RWPE2 (cell line): ENCODE results near the gene PPP1R14C.

Experiments used
- ATAC-seq: fragments of 200-7000 bp; cut with Tn5 transposase; 3 replicates; pipeline ENCODE4 v1.9.1; 2021; ENCODE audit warnings: low read depth
- DNase-seq: peaks from one replicate; pipeline ENCODE4 v3.0.0-alpha.2; 2020; ENCODE audit warnings: low spot score
- H3K27ac ChIP-seq: fragments of 450-650 bp; 2 replicates; pipeline ENCODE4 v1.5.1; 2017; ENCODE audit warnings: mild to moderate bottlenecking; ENCODE audit not compliant: poor library complexity, severe bottlenecking
- H3K27me3 ChIP-seq: fragments of 250-450 bp; sonication (Bioruptor Pico); 2 replicates; pipeline ENCODE4 v1.5.1; 2021; ENCODE audit warnings: mild to moderate bottlenecking, moderate library complexity; ENCODE audit not compliant: insufficient read depth, poor library complexity, severe bottlenecking
- H3K36me3 ChIP-seq: fragments of 250-450 bp; sonication (Bioruptor Pico); 2 replicates; pipeline ENCODE4 v1.5.1; 2020; ENCODE audit warnings: low read depth, mild to moderate bottlenecking, moderate library complexity
- H3K4me1 ChIP-seq: fragments of 250-450 bp; sonication (Bioruptor Pico); 2 replicates; pipeline ENCODE4 v1.5.1; 2021; ENCODE audit warnings: mild to moderate bottlenecking, moderate library complexity; ENCODE audit not compliant: insufficient read depth, poor library complexity, severe bottlenecking
- H3K4me3 ChIP-seq: fragments of 250-450 bp; sonication (Bioruptor Pico); 2 replicates; pipeline ENCODE4 v1.5.1; 2021; ENCODE audit warnings: mild to moderate bottlenecking, moderate library complexity; ENCODE audit not compliant: severe bottlenecking
- H3K9me3 ChIP-seq: fragments of 250-450 bp; sonication (Bioruptor Pico); 2 replicates; pipeline ENCODE4 v1.5.1; 2021; ENCODE audit warnings: mild to moderate bottlenecking, moderate library complexity; ENCODE audit not compliant: severe bottlenecking
- CTCF ChIP-seq: fragments of 450-650 bp; IDR thresholded peaks from one replicate; pipeline ENCODE4 v1.5.1; 2017; ENCODE audit warnings: mild to moderate bottlenecking, moderate library complexity; ENCODE audit not compliant: poor library complexity, severe bottlenecking

The PPP1R14C gene

DNA sequence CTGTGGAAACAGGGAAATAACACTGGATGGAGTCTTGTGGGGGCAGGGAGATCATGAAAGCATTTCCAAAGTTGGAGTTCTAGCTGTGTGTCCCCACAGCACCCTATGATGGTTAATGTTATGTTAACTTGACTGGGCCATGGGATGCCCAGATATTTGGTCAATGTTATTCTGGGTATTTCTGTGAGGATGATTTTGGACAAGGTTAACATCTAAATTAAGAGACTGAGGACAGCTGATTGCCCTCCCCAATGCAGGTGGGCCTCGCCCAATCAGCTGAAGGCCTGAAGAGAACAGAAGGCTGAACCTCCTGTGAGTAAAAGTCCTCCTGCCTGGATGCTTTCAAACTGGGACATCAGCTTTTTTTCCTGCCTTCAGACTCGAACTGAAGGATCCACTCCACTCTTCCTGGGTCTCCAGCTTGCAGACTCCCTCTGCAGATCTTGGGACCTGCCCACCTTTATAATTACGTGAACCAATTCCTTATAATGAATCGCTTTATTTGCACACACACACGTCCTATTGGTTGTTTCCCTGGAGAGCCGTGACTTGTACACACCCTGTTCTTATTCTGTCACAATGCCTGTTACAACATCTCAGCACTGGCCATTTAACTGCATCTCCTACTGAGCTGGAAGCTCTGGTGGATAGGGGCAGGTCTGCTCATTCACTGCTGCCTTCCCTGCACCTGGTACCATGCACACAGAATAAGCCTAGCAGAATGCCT, 126.4 kb downstream of the PPP1R14C start:
- peak overlapping the region; percentile 99 for H3K27ac ChIP-seq
- no peaks in the 10 kb centered on the region for H3K9me3 ChIP-seq
- no peaks in the 10 kb centered on the region for H3K27me3 ChIP-seq
- peaks cover 69% of the 10 kb centered on the region for H3K4me1 ChIP-seq
- peak; percentile 88 for ATAC-seq
- no peak for TF ChIP-seq CTCF
- no peak for DNase-seq
- no peaks in the 10 kb centered on the region for H3K36me3 ChIP-seq
- no peak overlapping the region for H3K4me3 ChIP-seq

DNA sequence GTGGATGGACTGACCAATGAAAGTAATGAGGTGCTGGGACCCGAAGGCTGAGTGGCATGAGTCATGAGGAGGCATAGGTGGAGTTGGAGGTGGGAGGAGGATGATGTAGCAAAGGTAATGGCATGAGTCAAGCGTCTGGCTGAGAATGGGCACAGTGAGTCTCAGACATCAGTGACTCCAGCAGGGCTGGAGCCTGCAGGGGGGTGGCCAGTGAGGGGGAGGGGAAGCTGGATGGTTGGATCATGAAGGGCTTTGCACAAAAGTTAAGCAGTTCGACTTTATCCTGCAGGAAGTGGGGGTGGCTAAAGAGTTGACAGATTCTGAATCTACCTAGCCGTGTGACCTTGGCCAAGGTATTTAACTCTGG, 127.0 kb downstream of the PPP1R14C start:
- Histone ChIP-seq H3K9me3 (no peaks in the 10 kb centered on the region), H3K36me3 (no peaks in the 10 kb centered on the region), H3K27me3 (no peaks in the 10 kb centered on the region), H3K4me3 (no peak overlapping the region), H3K4me1 (peaks cover 69% of the 10 kb centered on the region), H3K27ac (peak overlapping the region; percentile 99)
- no peak for ATAC-seq
- peak; percentile 96 for DNase-seq
- TF ChIP-seq CTCF = no peak

DNA sequence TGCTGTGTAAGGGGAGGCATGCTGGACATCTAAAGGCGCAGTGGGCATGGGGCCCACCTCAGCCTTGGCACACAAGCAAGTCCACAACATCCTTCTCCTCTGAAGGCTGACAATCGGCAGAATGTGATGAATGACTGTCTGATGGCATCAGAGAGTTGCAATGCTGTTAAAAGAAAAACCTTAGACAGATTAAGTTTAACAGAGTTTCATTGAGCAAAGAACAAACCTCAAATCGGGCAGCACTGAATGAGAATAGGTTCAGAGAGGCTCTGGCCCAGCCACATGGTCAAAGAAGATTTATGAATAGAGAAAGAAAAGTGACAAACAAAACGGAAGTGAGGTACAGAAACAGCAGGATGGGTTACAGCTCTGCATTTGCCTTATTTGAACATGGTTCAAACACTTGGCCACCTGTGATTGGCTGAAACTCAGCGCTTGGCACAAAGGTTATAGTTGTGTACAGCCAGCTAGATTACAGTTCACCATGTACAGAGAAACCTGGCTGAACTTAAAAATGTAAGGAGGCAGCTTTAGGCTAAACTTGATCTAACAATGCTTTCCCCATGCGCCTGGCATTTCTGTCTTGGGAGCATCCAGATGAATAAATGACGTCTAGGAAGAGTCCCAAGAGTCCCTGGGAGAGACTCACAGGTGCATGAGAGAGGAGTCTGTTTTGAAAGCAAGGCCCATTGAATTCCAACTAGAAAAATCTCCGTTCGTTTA, 127.6 kb downstream of the PPP1R14C start:
- peak overlapping the region; percentile 99 for H3K27ac ChIP-seq
- DNase-seq = no peak

DNA sequence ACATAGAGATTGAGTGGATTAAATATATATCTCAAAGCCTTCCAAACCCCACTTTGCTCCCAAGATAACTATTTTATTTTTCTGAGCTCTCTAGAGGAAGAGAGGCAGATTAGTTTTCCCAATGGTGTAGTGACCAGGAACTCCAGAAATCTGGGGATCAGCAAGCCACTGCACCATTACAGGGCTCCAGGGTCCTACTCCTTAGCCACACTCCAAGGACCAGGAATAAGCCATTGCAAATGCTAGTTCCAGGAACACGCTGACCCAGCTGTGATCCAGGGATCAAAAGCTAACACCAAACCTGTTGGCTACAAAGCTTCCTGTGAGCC, 128.3 kb downstream of the PPP1R14C start:
- Histone ChIP-seq H3K4me3 (no peak overlapping the region), H3K36me3 (no peaks in the 10 kb centered on the region), H3K4me1 (peaks cover 69% of the 10 kb centered on the region), H3K27me3 (no peaks in the 10 kb centered on the region), H3K27ac (peak overlapping the region; percentile 99), H3K9me3 (no peaks in the 10 kb centered on the region)
- no peak for TF ChIP-seq CTCF
- ATAC-seq = no peak
- no peak for DNase-seq

More for the DNA sequence above, 127.6 kb downstream of the PPP1R14C start:
- H3K9me3 ChIP-seq = no peaks in the 10 kb centered on the region
- peaks cover 69% of the 10 kb centered on the region for H3K4me1 ChIP-seq
- no peaks in the 10 kb centered on the region for H3K27me3 ChIP-seq
- H3K4me3 ChIP-seq = no peak overlapping the region
- no peak for ATAC-seq
- H3K36me3 ChIP-seq = no peaks in the 10 kb centered on the region
- TF ChIP-seq CTCF = no peak
